HCT116 (cell line): Measurements from ENCODE around the gene PTPRO. TPM values are rescaled to one million over a fixed set of nuclear protein-coding genes. Genes with fewer than 3 reads are reported as not detected.

Experiments used
- ATAC-seq: fragments of 200-7000 bp; cut with Tn5 transposase; 2 replicates; pipeline ENCODE4 v1.9.1; 2020; ENCODE audit warnings: mild to moderate bottlenecking, moderate library complexity
- BruUV-seq: library from RNA; stranded (reverse); fragments of 400-500 nt; replicated peaks from 2 replicates; lab custom pipeline; 2021; lab: Mats Ljungman, UMichigan
- CTCF ChIA-PET: fragments of 300-600 bp; sonication (Branson Sonifier 250); formaldehyde crosslinking; loops from one replicate; lab custom pipeline; 2021; ENCODE audit warnings: antibody characterized with exemption; lab: Charles Lee
- POLR2A ChIA-PET: fragments of 300-600, 350-600 bp; sonication (Branson Sonifier 250); formaldehyde crosslinking; loops from one replicate; lab custom pipeline; 2021; ENCODE audit warnings: antibody characterized with exemption; lab: Charles Lee
- RAD21 ChIA-PET, 2 experiments: fragments of 300-600 bp; sonication (Branson Sonifier 250); formaldehyde crosslinking; loops; one replicate each; lab custom pipeline; 2023; ENCODE audit warnings: low total read pairs in 2 of 2; ENCODE audit not compliant: uncharacterized antibody in 2 of 2, unreplicated experiment in 2 of 2, low non-redundant PET in 1 of 2; lab: Charles Lee
- DNase-seq: peaks from one replicate; pipeline ENCODE4 v3.0.0-alpha.2; 2010; ENCODE audit warnings: low read depth, low spot score
- H2AFZ ChIP-seq: fragments of 200-600 bp; shearing (Covaris generic), sonication (generic); 2 replicates; pipeline ENCODE4 v1.6.1; 2017; ENCODE audit warnings: low read depth, mixed run types, mixed read lengths, antibody characterized with exemption, low read length; ENCODE audit not compliant: poor library complexity, severe bottlenecking
- H3K27ac ChIP-seq: 2 replicates; pipeline ENCODE4 v1.5.1; 2012; ENCODE audit warnings: low read depth, low read length
- H3K27me3 ChIP-seq: fragments of 200-600 bp; sonication (generic); 2 replicates; pipeline ENCODE4 v1.6.1; 2016; ENCODE audit warnings: mixed run types, low read length, mixed read lengths; ENCODE audit not compliant: insufficient read depth
- H3K36me3 ChIP-seq, 2 experiments: fragments of 200-500 bp in 1 of 2; fragments of 200-600 bp in 1 of 2; sonication (Bioruptor generic) in 1 of 2; sonication (generic) in 1 of 2; 2 replicates each; pipeline versions ENCODE4 v1.5.1 to v1.6.1; 2014 to 2016; ENCODE audit warnings: low read length in 2 of 2, inconsistent platforms in 1 of 2, mixed read lengths in 1 of 2, mixed run types in 1 of 2; ENCODE audit not compliant: insufficient read depth in 2 of 2, control insufficient read depth in 1 of 2
- H3K4me1 ChIP-seq, 2 experiments: fragments of 200-600 bp in 1 of 2; sonication (generic) in 1 of 2; 2 replicates each; pipeline versions ENCODE4 v1.5.1 to v1.6.1; 2012 to 2017; ENCODE audit warnings: low read length in 2 of 2, inconsistent platforms in 1 of 2, mild to moderate bottlenecking in 1 of 2, mixed read lengths in 1 of 2, mixed run types in 1 of 2, moderate library complexity in 1 of 2; ENCODE audit not compliant: insufficient read depth in 2 of 2, control insufficient read depth in 1 of 2
- H3K4me2 ChIP-seq: fragments of 200-600 bp; sonication (generic); 2 replicates; pipeline ENCODE4 v1.6.1; 2017; ENCODE audit warnings: mixed run types, low read length, mixed read lengths
- H3K4me3 ChIP-seq, 2 experiments: fragments of 200-600 bp in 1 of 2; sonication (generic) in 1 of 2; replicated peaks in 1 of 2; 2 replicates each; pipeline ENCODE4 v1.5.1; 2011 to 2016; ENCODE audit warnings: low read length in 2 of 2, control low read depth in 1 of 2, low read depth in 1 of 2, mild to moderate bottlenecking in 1 of 2, mixed read lengths in 1 of 2, mixed run types in 1 of 2
- H3K79me2 ChIP-seq: fragments of 200-600 bp; sonication (generic); 2 replicates; pipeline ENCODE4 v1.6.1; 2017; ENCODE audit warnings: mild to moderate bottlenecking, mixed run types, low read length, moderate library complexity, mixed read lengths; ENCODE audit not compliant: insufficient read depth
- H3K9ac ChIP-seq: fragments of 200-600 bp; sonication (generic); 2 replicates; pipeline ENCODE4 v1.6.1; 2016; ENCODE audit warnings: low read length, mixed read lengths
- H3K9me2 ChIP-seq: fragments of 200-600 bp; sonication (generic), shearing (Covaris generic); 2 replicates; pipeline ENCODE4 v1.6.1; 2017; ENCODE audit warnings: mixed run types, mild to moderate bottlenecking, moderate library complexity; ENCODE audit not compliant: insufficient read depth
- H3K9me3 ChIP-seq, 2 experiments: fragments of 200-500 bp in 1 of 2; fragments of 200-600 bp in 1 of 2; sonication (Bioruptor generic) in 1 of 2; sonication (generic) in 1 of 2; 2 replicates each; pipeline ENCODE4 v1.6.1; 2014 to 2017; ENCODE audit warnings: low read length in 2 of 2, mixed read lengths in 2 of 2, inconsistent platforms in 1 of 2, low read depth in 1 of 2, mild to moderate bottlenecking in 1 of 2, mixed run types in 1 of 2, moderate library complexity in 1 of 2; ENCODE audit not compliant: control insufficient read depth in 1 of 2, insufficient read depth in 1 of 2
- H4K20me1 ChIP-seq: fragments of 200-600 bp; sonication (generic), shearing (Covaris generic); 2 replicates; pipeline ENCODE4 v1.6.1; 2017; ENCODE audit warnings: mixed run types, mild to moderate bottlenecking, moderate library complexity; ENCODE audit not compliant: insufficient read depth
- CBX3 ChIP-seq: IDR thresholded peaks from 2 replicates; pipeline ENCODE4 v1.6.1; 2012; ENCODE audit warnings: low read depth
- ELF1 ChIP-seq: IDR thresholded peaks from 2 replicates; pipeline ENCODE4 v1.6.1; 2012; ENCODE audit warnings: low read depth, borderline replicate concordance
- EZH2 ChIP-seq: fragments of 200-600 bp; sonication (generic); IDR thresholded peaks from 2 replicates; pipeline ENCODE4 v1.6.1; 2017; ENCODE audit warnings: antibody characterized with exemption, mixed run types
- EZH2phosphoT487 ChIP-seq: fragments of 200-600 bp; IDR thresholded peaks from 2 replicates; pipeline ENCODE4 v1.6.1; 2018; ENCODE audit warnings: antibody characterized with exemption, borderline replicate concordance
- FOSL1 ChIP-seq: IDR thresholded peaks from 2 replicates; pipeline ENCODE4 v1.6.1; 2012; ENCODE audit warnings: low read depth
- SIN3A ChIP-seq: IDR thresholded peaks from 2 replicates; pipeline ENCODE4 v1.6.1; 2012; ENCODE audit warnings: low read depth
- ZNF274 ChIP-seq: fragments of 200-500 bp; sonication (Bioruptor generic); IDR thresholded peaks from 2 replicates; pipeline ENCODE4 v1.6.1; 2014; ENCODE audit warnings: mild to moderate bottlenecking, low read depth, low read length, inconsistent platforms
- intact Hi-C: fragments of 100-400 bp; cut with micrococcal nuclease; formaldehyde crosslinking; loops from 2 replicates; pipeline ENCODE4 v1.10.0; 2022
- total RNA-seq: library from RNA; stranded (reverse); gene quantifications from one replicate; pipeline ENCODE4 v1.2.1, GENCODE V29; 2021; ENCODE audit not compliant: unreplicated experiment
- TF ChIP-seq, protein P1 (sequence below): IDR thresholded peaks from 2 replicates; pipeline ENCODE4 v1.6.1; 2012; ENCODE audit warnings: low read depth

PTPRO gene
- total RNA-seq, 1 experiment from 2014 or later, result not detected

- TF ChIP-seq, protein P1, sequence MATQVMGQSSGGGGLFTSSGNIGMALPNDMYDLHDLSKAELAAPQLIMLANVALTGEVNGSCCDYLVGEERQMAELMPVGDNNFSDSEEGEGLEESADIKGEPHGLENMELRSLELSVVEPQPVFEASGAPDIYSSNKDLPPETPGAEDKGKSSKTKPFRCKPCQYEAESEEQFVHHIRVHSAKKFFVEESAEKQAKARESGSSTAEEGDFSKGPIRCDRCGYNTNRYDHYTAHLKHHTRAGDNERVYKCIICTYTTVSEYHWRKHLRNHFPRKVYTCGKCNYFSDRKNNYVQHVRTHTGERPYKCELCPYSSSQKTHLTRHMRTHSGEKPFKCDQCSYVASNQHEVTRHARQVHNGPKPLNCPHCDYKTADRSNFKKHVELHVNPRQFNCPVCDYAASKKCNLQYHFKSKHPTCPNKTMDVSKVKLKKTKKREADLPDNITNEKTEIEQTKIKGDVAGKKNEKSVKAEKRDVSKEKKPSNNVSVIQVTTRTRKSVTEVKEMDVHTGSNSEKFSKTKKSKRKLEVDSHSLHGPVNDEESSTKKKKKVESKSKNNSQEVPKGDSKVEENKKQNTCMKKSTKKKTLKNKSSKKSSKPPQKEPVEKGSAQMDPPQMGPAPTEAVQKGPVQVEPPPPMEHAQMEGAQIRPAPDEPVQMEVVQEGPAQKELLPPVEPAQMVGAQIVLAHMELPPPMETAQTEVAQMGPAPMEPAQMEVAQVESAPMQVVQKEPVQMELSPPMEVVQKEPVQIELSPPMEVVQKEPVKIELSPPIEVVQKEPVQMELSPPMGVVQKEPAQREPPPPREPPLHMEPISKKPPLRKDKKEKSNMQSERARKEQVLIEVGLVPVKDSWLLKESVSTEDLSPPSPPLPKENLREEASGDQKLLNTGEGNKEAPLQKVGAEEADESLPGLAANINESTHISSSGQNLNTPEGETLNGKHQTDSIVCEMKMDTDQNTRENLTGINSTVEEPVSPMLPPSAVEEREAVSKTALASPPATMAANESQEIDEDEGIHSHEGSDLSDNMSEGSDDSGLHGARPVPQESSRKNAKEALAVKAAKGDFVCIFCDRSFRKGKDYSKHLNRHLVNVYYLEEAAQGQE, result no peak
- TF ChIP-seq ZNF274, result no peak
- no peak for TF ChIP-seq FOSL1
- TF ChIP-seq EZH2phosphoT487, result no peak
Observed at GRCh38 chr12:15534322-15534721, 212.0 kb downstream of the PTPRO start (continued).

GRCh38 chr12:15534874-15535273 lies 212.6 kb downstream of the PTPRO start:
- DNase-seq, result no peak
- no peak for TF ChIP-seq ELF1
- TF ChIP-seq EZH2, result no peak
- no peak for TF ChIP-seq SIN3A
- no peak for TF ChIP-seq CBX3
- POLR2A ChIA-PET, result no interaction called here
- Histone ChIP-seq H3K9me3 (no peaks in the 10 kb centered on the region), H2AFZ (no peak overlapping the region), H3K27me3 (no peaks in the 10 kb centered on the region), H3K36me3 (no peaks in the 10 kb centered on the region), H3K79me2 (no peaks in the 10 kb centered on the region), H3K4me3 (no peak overlapping the region), H3K27ac (no peak overlapping the region), H3K9ac (no peak overlapping the region), H3K9me2 (no peaks in the 10 kb centered on the region), H3K4me2 (no peak overlapping the region), H3K4me1 (peaks cover 0 to 4% of the 10 kb centered on the region in 2 experiments; a peak in 1 of 4 replicates), H4K20me1 (no peaks in the 10 kb centered on the region)
- no TSS peak for BruUV-seq
- intact Hi-C loops, result loop anchor here (10.0 kb wide), 1 partner anchor 240 kb away; no protein-coding TSS in a partner anchor
- RAD21 ChIA-PET, result no interaction called here
- CTCF ChIA-PET, result interaction anchor here (2.8 kb wide), 1 partner anchor 50 kb away, joined by 16 read pairs; no protein-coding TSS in a partner anchor
- no peak for ATAC-seq
